Fibroblast of skin of left biceps (primary cell): Measurements from ENCODE around the gene OR2F1.

Experiments used
- DNase-seq, 2 experiments: peaks; one replicate each; pipeline ENCODE4 v3.0.0-alpha.2; 2013; ENCODE audit warnings: low read depth in 2 of 2

OR2F1 gene

DNA sequence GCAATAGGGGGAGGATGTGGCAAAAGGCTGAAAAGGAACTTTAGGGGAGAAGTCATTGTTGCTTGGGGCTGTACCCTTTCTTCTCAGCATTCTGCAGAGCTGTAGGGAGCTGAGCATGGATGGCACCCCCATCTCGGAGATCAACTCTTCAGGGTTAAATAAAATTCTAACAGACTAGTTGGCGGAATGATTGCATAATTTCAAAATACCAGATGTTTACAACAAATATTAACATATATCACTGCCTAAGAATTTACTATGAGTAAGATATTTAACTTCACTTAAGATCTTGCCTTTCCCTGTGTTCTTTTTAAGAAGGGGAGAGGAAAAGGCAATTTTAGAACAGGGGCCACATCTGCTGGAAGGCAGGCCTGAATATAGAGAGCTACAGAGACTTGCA is 509 bp upstream of the OR2F1 start:
- DNase-seq, result no peak

DNA sequence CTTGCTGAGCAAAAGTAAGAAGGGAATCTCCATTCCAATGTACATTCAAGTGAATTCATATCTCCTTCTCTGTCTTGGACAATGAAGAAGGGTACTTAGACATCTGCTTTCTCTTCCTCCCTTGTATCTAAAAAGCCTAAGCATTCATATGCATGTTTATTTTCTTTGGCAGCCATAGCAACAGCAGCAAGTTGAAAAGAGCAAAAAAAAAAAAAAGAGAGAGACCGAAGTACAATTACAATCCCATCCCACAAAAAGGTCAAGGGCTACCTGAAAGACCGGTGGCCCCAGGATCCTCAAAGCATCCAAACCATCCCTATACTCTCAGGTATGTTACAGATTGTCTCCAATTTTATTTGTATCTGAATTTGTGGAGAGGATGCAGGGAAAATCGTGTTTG is 4.1 kb downstream of the OR2F1 start:
- no peak for DNase-seq

DNA sequence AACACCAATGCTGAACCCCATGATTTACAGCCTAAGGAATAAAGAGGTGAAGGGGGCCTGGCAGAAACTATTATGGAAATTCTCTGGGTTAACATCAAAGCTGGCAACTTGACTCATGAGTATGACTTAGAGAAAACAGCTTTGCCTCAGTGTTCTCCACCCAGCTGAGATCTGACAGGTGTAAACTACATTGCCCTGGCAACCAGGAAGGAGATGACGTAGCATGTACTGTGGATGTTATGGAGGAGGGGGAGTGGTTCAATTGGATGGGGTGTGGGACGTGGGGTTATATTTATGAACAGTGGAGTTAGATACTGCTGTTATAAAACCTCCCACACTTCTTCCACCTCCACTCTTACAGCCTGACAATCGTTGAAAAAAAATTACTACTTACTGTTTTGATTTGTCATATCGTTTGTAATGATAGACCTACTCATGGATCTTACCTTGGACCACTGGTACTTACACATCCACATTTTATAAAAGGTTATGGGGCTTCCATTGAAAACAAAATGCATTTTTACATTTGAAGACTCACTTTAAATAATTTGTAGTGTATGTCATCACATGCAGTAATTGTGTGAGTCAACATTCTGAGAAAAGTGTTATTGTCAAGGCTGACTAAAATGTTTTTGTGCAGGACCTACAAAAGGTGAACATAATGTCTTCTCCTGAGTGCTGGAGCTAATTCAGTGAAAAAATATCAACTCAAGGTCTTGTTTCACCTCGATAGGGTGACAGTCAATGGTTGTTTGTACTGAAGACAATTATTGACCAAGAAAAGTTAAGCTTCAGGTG is 6.4 kb downstream of the OR2F1 start:
- DNase-seq, result no peak

DNA sequence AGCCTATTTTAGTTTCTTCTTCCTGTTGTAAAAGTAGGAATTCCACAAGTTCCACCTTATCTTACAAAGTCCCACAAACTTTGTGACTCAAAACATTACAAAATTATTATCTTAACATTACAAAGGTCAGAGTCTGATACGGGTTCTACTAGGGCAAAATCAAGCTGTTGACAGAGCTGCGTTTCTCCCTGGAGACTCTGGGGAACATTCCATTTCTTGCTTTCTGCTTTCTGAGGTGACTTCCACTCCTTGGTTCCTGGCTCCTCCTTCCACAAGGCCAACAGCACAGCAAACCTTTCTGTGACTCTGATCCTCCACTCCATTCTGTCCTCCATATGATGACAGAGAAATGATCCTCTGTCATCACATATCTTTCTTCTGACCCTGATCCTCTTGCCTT is 10.6 kb downstream of the OR2F1 start:
- DNase-seq, result no peak

DNA sequence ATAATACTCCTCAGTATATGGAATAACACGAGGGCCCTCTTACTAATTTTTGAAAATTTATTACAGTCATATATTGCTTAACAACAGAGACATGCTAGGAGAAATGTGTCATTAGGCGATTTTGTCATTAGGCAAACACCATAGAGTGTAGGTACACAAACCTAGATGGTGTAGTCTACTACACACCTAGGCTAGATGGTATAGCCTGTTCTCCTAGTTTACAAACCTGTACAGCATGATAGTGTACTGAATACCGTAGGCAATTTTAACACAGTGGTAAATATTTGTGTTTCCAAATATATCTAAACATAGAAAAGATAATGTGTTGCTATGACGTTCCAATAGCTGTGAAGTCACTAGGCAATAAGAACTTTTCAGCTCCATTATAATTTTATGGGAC is 12.8 kb downstream of the OR2F1 start:
- no peak for DNase-seq

- DNase-seq, result no peak
Observed at GRCh38 chr7:143973870-143974416, 19.3 kb downstream of the OR2F1 start.

DNA sequence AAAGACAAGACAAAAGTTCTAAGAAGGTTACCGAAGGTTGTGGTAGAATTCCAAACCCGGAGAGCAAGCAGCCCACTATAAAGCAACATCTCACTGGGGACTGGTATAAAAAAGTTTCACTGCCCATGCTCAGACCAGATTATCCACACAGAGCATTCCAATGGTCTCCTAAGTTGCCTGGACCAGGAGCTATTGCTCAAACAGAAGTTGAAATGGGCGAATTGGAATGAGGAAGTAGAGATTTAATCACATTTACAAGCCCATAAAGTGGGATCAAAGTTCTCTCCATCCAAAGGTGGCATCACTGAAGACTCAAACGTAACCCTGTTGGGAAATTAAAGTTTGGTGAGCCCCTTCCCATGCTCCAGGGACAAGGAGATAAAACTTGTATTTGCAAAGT is 19.8 kb downstream of the OR2F1 start:
- DNase-seq, result no peak

GRCh38 chr7:143975617-143976016 is 21.0 kb downstream of the OR2F1 start:
- no peak for DNase-seq

GRCh38 chr7:143978585-143978984 is 23.9 kb downstream of the OR2F1 start:
- DNase-seq, result no peak

- DNase-seq, result peak in 1 of 2 experiments; percentile 2
Observed at GRCh38 chr7:143979359-143979758, 24.7 kb downstream of the OR2F1 start.

GRCh38 chr7:143979998-143980397 is 25.4 kb downstream of the OR2F1 start:
- no peak for DNase-seq

GRCh38 chr7:143980746-143981510 is 26.3 kb downstream of the OR2F1 start:
- no peak for DNase-seq

- DNase-seq, result no peak
Observed at GRCh38 chr7:143983960-143984359, 29.3 kb downstream of the OR2F1 start.

DNA sequence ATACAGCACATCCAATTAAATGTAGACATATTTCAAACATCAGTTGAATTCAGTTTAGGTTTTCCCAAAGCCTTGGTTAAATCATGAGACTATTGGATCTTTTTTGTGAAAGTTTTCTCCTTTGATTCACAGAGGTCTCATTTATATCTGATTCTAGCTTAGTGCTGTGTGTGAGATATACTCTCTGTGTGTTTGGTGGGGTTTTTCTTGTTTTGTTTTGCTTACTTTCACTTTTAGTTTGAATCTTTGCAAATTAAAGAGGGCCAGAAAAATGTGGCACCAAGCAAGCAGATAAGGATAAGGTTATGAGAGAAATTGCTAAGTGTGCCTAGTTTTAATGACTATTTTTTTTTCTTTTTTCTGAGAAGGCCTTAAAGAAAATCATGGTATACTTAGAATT is 32.9 kb downstream of the OR2F1 start:
- no peak for DNase-seq

DNA sequence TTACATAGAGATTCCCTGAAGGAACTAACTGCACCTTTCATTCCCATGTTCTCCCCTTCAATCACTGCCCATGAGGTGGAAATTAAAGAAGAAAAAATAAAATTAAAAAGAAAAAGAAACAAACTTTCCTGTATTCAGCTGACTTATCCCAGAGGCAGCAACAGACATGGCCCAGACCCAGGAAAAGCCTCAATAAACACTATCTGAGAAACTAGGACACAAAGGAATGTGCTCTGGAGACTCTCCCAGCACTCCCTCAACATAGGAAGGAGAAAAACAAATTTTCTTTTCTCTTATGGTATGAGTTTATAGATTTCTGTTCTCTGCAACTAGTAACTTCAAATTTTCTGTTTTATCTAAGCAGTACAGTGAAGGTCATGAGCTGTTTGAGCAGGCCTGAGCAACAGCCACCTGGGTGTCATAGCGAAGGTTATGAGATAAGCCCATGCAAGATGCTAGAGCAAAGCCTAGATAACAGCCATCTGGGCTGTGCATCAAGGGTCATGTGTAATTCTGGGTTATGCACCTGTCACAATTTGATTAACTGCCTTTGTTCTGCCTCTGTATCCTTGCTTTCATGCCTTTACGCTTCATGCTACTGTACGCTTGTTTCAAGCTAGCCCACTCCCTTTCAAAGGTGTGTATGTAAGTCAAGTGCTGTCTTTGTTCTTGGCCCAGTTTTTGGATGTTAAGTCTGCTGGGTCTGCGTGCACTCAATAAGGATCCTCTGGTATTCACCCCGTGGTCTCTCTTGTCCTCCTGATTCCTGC is 34.5 kb downstream of the OR2F1 start:
- DNase-seq, result no peak

DNA sequence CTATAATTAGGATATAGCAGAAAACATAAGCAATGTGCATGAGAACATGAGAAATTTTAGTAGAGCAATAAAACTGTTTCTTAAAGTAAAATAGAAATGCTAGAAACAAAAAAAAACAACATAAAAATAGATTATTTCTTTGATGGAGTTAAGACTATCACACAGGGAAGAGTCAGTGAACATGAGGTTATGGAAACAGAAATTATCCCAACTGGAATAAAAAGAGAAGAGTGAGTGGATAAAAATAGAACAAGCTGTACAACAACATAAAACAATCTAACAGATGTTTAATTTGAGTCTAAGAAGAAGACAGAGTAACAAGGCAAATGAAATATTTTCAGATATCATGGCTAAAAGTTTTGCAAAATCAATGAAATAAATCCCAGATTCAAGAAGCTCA is 38.0 kb downstream of the OR2F1 start:
- no peak for DNase-seq

DNA sequence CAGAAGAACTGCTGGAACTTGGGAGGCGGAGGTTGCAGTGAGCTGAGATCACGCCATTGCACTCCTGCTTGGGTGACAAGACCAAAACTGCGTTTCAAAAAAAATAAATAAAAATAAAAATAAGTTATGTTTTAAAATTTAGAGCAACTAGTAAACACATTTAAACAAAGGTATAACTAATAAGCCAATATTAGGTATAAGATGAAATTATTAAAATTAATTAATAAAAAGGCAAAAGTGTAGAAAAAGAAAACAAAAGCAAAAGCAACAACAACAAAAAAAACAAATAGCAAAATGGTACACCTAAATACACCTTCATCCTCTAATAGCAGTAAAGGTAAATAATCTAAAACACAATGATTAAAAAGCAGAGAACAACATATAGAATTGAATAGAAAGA is 39.3 kb downstream of the OR2F1 start:
- no peak for DNase-seq

DNA sequence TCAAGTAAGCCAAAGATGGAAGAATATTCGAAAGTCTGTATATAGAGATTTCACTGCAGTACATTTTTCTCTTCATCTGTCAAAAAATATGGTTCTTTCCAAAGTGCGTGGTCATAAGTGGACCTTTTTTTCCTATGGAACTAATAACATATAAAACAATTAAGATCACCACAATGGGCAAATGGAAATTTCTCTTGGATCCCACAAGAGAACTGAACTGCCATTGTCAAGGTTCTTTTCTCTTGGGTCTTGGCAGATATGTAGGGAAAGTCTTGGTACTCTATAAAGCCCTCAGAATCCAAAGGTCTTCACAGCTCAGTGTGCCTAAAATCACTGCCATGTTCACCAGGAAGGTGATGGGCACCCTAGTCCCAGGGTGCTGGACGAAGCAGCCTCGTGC is 45.4 kb downstream of the OR2F1 start, which contains the start of gene OR6B1:
Gene OR6B1 (plus strand): TSS at position 301 of the 400 bp plus-strand sequence. CDS start 3,677 bp downstream, outside the sequence.
- DNase-seq, result no peak

- no peak for DNase-seq
Observed at GRCh38 chr7:144001543-144001942, 46.9 kb downstream of the OR2F1 start.

DNA sequence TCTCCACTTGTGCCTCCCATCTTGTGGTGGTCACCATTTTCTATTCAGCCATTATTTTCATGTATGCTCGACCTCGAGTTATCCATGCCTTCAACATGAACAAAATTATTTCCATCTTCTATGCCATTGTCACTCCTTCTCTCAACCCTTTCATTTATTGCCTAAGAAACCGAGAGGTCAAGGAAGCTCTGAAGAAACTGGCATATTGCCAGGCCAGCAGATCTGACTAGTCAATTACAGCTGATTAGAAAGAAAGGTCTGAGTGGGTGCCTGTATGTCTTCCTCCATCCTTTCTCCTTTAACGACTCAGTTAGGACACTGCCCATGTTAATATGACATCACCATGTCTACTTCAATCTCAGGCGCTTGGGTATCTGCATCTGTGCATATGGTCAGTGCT is 50.1 kb downstream of the OR2F1 start:
- DNase-seq, result no peak

GRCh38 chr7:144006029-144006691 is 51.5 kb downstream of the OR2F1 start:
- no peak for DNase-seq

- DNase-seq, result no peak
Observed at GRCh38 chr7:144006692-144007042, 52.0 kb downstream of the OR2F1 start.
